ENCODE results near the gene CDC20B. TPM values are rescaled to one million over a fixed set of nuclear protein-coding genes. Genes with fewer than 3 reads are reported as not detected.

The CDC20B gene
- total and polyA plus RNA-seq, 2 of the 8 experiments (the other 6 are each of a cell fraction or from before 2014, with no cell fraction given): 0.06 TPM; not detected in 1

- Histone ChIP-seq H3K79me1 (ENCODE audit: low read depth, low read length) (no peaks in the 10 kb centered on the region), H2AK5ac (ENCODE audit: low read depth, low read length) (no peak overlapping the region), H2BK12ac (ENCODE audit: low read depth, low read length) (no peak overlapping the region), H3K23ac (ENCODE audit: insufficient read length) (no peak overlapping the region), H3K4me2 (ENCODE audit: insufficient read depth in 1 of 2, low read depth in 2 of 2, low read length in 2 of 2) (no peak overlapping the region), H4K20me1 (replicated peaks in 1 of 2; ENCODE audit: control insufficient read depth in 1 of 2, insufficient read depth in 2 of 2, low read length in 2 of 2) (no peaks in the 10 kb centered on the region), H2AFZ (ENCODE audit: low read length) (no peak overlapping the region; the same call in 1 of the 2 replicates), H3K9ac (replicated peaks in 1 of 4; ENCODE audit: extremely low read depth in 1 of 4, low read depth in 3 of 4, low read length in 3 of 4) (no peak overlapping the region), H3K36me3 (ENCODE audit: control insufficient read depth in 2 of 4, insufficient read depth in 4 of 4, low read length in 3 of 4) (no peaks in the 10 kb centered on the region), H3K4me1 (replicated peaks in 1 of 4; ENCODE audit: control insufficient read depth in 3 of 4, insufficient read depth in 4 of 4, low read length in 3 of 4) (no peaks in the 10 kb centered on the region), H2BK20ac (ENCODE audit: low read length) (no peak overlapping the region), H3K14ac (ENCODE audit: insufficient read length) (no peak overlapping the region), H3K4me3 (ENCODE audit: extremely low read depth in 1 of 4, insufficient read depth in 2 of 4, low read depth in 3 of 4, low read length in 4 of 4) (peak overlapping the region in 1 of 4 experiments; percentile 10; a peak in 1 of 8 replicates), H4K8ac (ENCODE audit: extremely low read depth, insufficient read depth, low read length) (no peak overlapping the region), H3K9me3 (ENCODE audit: insufficient read depth in 2 of 2, low read depth in 1 of 2, low read length in 1 of 2) (no peaks in the 10 kb centered on the region), H4K5ac (ENCODE audit: insufficient read length, low read depth, low read length) (no peak overlapping the region), H3K4ac (replicated peaks; ENCODE audit: insufficient read length, low read depth, low read length) (no peak overlapping the region), H3K27ac (ENCODE audit: low read depth, low read length) (no peak overlapping the region), H3K18ac (ENCODE audit: extremely low read depth, low read length) (no peak overlapping the region), H3K79me2 (ENCODE audit: control insufficient read depth in 1 of 2, insufficient read depth in 2 of 2, low read length in 2 of 2) (no peaks in the 10 kb centered on the region), H3K27me3 (replicated peaks in 1 of 4; ENCODE audit: control insufficient read depth in 3 of 4, extremely low read depth in 1 of 4, insufficient read depth in 3 of 4, low read length in 3 of 4) (no peaks in the 10 kb centered on the region), H2BK120ac (replicated peaks; ENCODE audit: low read depth, low read length) (no peak overlapping the region), H2BK15ac (ENCODE audit: low read length) (0 out of 2 replicates have a peak overlapping the region, but pooled peaks have one; percentile 36), H4K91ac (replicated peaks; ENCODE audit: insufficient read length, low read length) (no peak overlapping the region), H2BK5ac (ENCODE audit: low read depth, low read length) (no peak overlapping the region), H3K23me2 (ENCODE audit: low read depth, low read length) (no peaks in the 10 kb centered on the region), H3K56ac (replicated peaks; ENCODE audit: insufficient read length, low read depth, low read length) (no peak overlapping the region)
- FAIRE-seq (no peak), DNase-seq (ENCODE audit: low read depth in 1 of 2, low spot score in 2 of 2) (no peak)
- CTCF ChIA-PET (ENCODE audit: partially characterized antibody): interaction anchor here (0.6 to 3.6 kb wide), 22 partner anchors 9 to 245 kb away, joined by 3 to 59 read pairs (median 3); partner anchors contain the start of gene GPX8
- 90% methylated on average over 8 of the region's 8 CpGs; no CpG with 5 or more reads in 1 of the 2 experiments for WGBS, 2 experiments (ENCODE audit: extremely low coverage in 1 of 2, insufficient coverage in 1 of 2, insufficient read length in 1 of 2, insufficient replicate concordance in 2 of 2, low coverage in 1 of 2, low lambda C conversion rate in 2 of 2, missing lambda C conversion rate in 1 of 2)
- POLR2A ChIA-PET (ENCODE audit: partially characterized antibody): interaction anchor here (1.4 kb wide), 2 partner anchors 14 to 240 kb away, joined by 4 to 6 read pairs; partner anchors contain the start of gene GPX8
- TF ChIP-seq SIN3A (conservative IDR thresholded peaks at IDR 0.05 in 1 of 2, IDR thresholded peaks at IDR 0.05 in 1 of 2; ENCODE audit: low read depth in 1 of 2, low read length in 2 of 2) (no peak), GABPA (IDR thresholded peaks at IDR 0.05; ENCODE audit: borderline replicate concordance, insufficient read depth, low read length) (no peak), ZNF274 (IDR thresholded peaks at IDR 0.05; ENCODE audit: borderline replicate concordance, extremely low read depth, low read length) (no peak)
Observed at GRCh38 chr5:55146080-55146479, 26.9 kb downstream of the CDC20B start.

All from H1 (cell line).